HG02588 (cell line): Measurements from ENCODE around the gene PDCD1LG2.

Source experiments
- ATAC-seq: cut with Tn5 transposase; IDR thresholded peaks from one replicate; pipeline ENCODE4 v1.9.1; 2021; ENCODE audit warnings: mild to moderate bottlenecking, moderate library complexity; ENCODE audit not compliant: unreplicated experiment

Gene PDCD1LG2

DNA sequence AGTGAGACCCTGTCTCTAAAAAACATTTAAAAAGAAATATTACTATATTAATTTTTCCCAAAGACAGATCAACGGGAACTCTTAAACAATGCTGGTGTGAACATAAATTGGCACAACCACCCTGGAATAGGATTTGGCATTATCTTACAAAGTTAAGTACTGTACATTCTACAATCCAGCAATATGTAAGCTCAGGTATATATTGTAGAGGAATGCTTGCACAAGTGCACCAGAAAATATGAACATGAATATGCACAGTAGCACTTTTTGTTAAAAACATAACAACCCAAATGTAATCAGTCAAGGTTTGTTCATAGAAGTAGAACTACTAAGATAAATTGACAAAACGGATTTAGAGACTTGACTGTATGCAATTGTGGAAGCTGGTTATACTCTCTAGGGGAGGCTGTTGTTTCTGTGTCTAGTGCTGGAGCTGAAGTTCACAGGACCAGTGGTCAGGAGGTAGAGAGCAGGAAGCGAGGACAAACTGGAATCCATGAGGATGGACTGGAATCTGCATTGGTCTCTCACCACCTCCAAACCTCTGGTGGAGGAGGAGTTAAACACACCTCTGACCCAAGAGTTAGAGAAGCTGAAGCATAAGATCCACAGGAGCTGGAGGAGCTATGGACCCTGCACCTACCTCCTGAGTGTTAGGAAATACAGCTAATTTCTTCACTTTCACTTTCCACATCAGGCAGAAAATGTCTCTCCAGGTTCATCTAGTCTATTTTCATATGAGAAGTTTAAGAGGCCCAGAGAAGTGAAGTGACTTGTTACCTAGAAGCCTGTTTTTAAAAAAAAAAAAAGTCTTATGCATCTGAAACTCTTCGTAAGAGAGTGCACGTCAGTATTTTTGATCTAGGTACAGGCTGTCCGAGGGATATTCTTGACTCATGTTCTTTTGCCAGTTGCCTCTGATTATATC lies 98.2 kb downstream of the PDCD1LG2 start:
- no peak for ATAC-seq

DNA sequence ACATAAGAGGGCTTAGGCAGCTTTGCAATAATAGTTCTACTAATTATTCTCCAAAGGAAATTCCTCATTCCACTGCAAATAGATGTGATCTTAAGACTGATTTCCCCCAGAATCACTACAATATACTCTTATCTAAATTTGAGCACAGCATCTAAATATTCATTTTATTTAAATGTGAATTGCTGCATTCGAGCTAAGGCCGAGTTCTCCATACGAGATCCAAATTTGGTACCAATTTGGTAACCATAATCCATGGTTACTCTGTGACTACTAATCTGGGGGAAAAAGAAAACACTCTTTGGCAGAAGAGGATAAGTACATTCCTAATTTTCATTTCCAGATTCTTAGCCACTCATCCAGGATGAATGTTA lies 98.9 kb downstream of the PDCD1LG2 start:
- ATAC-seq, result no peak

DNA sequence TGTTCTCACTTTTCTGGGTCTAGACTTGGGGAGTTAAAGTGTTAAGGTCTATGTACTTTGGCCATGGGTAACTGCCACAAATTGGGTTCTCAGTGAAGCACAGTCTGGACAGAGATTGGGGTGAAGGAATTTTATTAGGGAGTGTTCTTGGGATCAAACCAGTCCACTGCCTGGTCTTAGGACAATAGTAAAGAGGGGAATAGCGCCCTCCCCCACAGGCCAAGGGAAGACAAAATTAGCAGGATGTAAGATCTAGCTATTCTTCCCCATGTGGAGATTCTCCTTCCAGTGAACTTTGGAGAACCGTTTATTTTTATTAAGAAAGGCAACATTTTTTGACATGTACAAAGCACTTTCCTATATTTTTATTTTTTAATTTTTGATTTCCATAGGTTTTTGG lies 100.2 kb downstream of the PDCD1LG2 start:
- ATAC-seq, result no peak

GRCh38 chr9:5611321-5612184 lies 101.2 kb downstream of the PDCD1LG2 start:
- no peak for ATAC-seq

GRCh38 chr9:5612185-5612530 lies 101.8 kb downstream of the PDCD1LG2 start:
- ATAC-seq, result no peak

DNA sequence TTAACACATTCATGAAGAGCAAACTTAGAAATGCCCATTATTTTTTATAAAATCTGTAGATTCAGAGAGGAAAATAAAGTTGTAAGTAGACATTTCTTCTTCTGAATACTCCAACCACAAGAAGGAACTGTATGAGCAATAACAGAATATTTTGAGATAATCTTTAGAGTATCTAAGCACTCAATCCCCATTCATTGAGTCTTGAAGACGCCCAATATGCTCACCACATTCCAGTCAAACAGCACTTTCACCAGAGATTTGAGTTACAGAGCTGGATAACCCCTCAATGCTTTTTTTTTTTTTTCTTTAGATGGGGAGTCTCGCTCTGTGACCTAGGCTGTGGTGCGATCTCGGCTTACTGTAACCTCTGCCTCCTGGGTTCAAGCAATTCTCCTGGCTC lies 103.9 kb downstream of the PDCD1LG2 start:
- no peak for ATAC-seq

DNA sequence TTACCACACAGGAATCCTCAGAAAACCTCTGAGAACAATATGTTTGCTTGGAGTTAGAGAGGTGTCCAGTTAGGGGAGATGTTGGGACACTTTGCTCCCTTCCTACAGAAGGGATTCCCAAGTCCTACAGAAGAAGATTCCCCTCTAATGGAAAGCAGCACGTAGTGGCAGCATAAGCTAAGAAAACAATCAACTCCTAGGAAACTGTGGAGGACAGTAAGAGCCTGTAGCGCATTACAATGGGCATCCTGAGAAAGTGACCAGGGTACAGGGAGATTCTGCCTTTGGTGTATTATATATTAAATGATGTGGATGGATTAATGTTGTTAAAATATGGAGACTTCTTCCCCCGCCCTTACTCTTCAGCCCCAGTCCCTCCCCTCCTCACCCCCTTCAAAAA lies 104.7 kb downstream of the PDCD1LG2 start:
- ATAC-seq, result no peak

DNA sequence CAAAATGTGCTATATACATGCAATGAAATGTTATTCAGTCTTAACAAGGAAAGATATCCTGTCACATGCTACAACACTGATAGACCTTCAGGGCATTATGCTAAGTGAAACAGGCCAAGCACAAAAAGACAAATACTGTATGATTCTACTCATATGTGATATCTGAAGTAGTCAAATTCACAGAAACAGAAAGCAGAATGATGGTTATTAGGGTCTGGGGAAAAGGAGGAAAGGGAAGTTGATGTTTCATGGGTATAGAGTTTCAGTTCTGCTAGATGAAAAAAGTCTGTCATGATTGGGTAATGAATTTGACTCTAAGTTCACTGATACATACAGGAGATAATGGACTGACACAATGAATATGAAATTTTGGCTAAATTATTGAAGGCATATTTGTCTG lies 107.4 kb downstream of the PDCD1LG2 start:
- ATAC-seq, result peak; percentile 90

GRCh38 chr9:5620494-5620893 lies 110.2 kb downstream of the PDCD1LG2 start:
- ATAC-seq, result no peak
